ENCODE results near the gene INPP5J.
"Not testable (repeated sequence)": the region's sequence is repeated elsewhere in the genome, so short reads cannot be mapped to it uniquely, and the experiment has no call there.

INPP5J gene

GRCh38 chr22:31095637-31096249 lies 27.0 kb upstream of the INPP5J start:
- TF ChIP-seq EZH2phosphoT487 (IDR thresholded peaks at IDR 0.05; ENCODE audit: borderline replicate concordance, low read length) (no peak), CTCF (IDR thresholded peaks at IDR 0.05; ENCODE audit: low read depth, low read length, poor library complexity, severe bottlenecking) (no peak)
- no peaks in the 10 kb centered on the region for H3K79me2 ChIP-seq (ENCODE audit: control insufficient read depth, low read length)
- H3K27me3 ChIP-seq (ENCODE audit: control insufficient read depth, low read length): no peaks in the 10 kb centered on the region
- H3K4me3 ChIP-seq (ENCODE audit: low read length): no peak overlapping the region
- H3K4me1 ChIP-seq (ENCODE audit: control insufficient read depth, low read length): no peaks in the 10 kb centered on the region
- H3F3A ChIP-seq (ENCODE audit: control insufficient read depth, insufficient read depth): no peaks in the 10 kb centered on the region
- no peaks in the 10 kb centered on the region for H4K20me1 ChIP-seq (ENCODE audit: control insufficient read depth, insufficient read depth, low read depth, low read length)
- no peak overlapping the region for H3K4me2 ChIP-seq (ENCODE audit: low read length)
- H3K9me3 ChIP-seq (ENCODE audit: control insufficient read depth, insufficient read depth, low read length): no peaks in the 10 kb centered on the region
- no peaks in the 10 kb centered on the region for H3K36me3 ChIP-seq (ENCODE audit: control insufficient read depth, low read length)
- H3K9me2 ChIP-seq (replicated peaks; ENCODE audit: control insufficient read depth, low read length): no peaks in the 10 kb centered on the region
- no peak overlapping the region for H3K27ac ChIP-seq (ENCODE audit: low read depth, low read length)

GRCh38 chr22:31096657-31097279 lies 26.0 kb upstream of the INPP5J start:
- no peaks in the 10 kb centered on the region for H3K79me2 ChIP-seq (ENCODE audit: control insufficient read depth, low read length)
- no peaks in the 10 kb centered on the region for H4K20me1 ChIP-seq (ENCODE audit: control insufficient read depth, insufficient read depth, low read depth, low read length)
- H3K27ac ChIP-seq (ENCODE audit: low read depth, low read length): no peak overlapping the region
- H3F3A ChIP-seq (ENCODE audit: control insufficient read depth, insufficient read depth): no peaks in the 10 kb centered on the region
- no peaks in the 10 kb centered on the region for H3K27me3 ChIP-seq (ENCODE audit: control insufficient read depth, low read length)
- no peaks in the 10 kb centered on the region for H3K9me3 ChIP-seq (ENCODE audit: control insufficient read depth, insufficient read depth, low read length)
- H3K4me3 ChIP-seq (ENCODE audit: low read length): no peak overlapping the region
- no peak overlapping the region for H3K4me2 ChIP-seq (ENCODE audit: low read length)
- no peaks in the 10 kb centered on the region for H3K36me3 ChIP-seq (ENCODE audit: control insufficient read depth, low read length)
- no peaks in the 10 kb centered on the region for H3K9me2 ChIP-seq (replicated peaks; ENCODE audit: control insufficient read depth, low read length)
- no peaks in the 10 kb centered on the region for H3K4me1 ChIP-seq (ENCODE audit: control insufficient read depth, low read length)
- TF ChIP-seq CTCF (IDR thresholded peaks at IDR 0.05; ENCODE audit: low read depth, low read length, poor library complexity, severe bottlenecking) (no peak), EZH2phosphoT487 (IDR thresholded peaks at IDR 0.05; ENCODE audit: borderline replicate concordance, low read length) (no peak)

- H3K4me3 ChIP-seq (ENCODE audit: low read length); H4K20me1 ChIP-seq (ENCODE audit: control insufficient read depth, insufficient read depth, low read depth, low read length); H3K9me2 ChIP-seq (replicated peaks; ENCODE audit: control insufficient read depth, low read length); H3K4me1 ChIP-seq (ENCODE audit: control insufficient read depth, low read length); H3K9me3 ChIP-seq (ENCODE audit: control insufficient read depth, insufficient read depth, low read length); H3K79me2 ChIP-seq (ENCODE audit: control insufficient read depth, low read length); H3F3A ChIP-seq (ENCODE audit: control insufficient read depth, insufficient read depth); H3K27ac ChIP-seq (ENCODE audit: low read depth, low read length); H3K27me3 ChIP-seq (ENCODE audit: control insufficient read depth, low read length); H3K4me2 ChIP-seq (ENCODE audit: low read length); H3K36me3 ChIP-seq (ENCODE audit: control insufficient read depth, low read length): not testable (repeated sequence)
These were observed 25.2 kb upstream of the INPP5J start for GRCh38 chr22:31097539-31097938.

DNA sequence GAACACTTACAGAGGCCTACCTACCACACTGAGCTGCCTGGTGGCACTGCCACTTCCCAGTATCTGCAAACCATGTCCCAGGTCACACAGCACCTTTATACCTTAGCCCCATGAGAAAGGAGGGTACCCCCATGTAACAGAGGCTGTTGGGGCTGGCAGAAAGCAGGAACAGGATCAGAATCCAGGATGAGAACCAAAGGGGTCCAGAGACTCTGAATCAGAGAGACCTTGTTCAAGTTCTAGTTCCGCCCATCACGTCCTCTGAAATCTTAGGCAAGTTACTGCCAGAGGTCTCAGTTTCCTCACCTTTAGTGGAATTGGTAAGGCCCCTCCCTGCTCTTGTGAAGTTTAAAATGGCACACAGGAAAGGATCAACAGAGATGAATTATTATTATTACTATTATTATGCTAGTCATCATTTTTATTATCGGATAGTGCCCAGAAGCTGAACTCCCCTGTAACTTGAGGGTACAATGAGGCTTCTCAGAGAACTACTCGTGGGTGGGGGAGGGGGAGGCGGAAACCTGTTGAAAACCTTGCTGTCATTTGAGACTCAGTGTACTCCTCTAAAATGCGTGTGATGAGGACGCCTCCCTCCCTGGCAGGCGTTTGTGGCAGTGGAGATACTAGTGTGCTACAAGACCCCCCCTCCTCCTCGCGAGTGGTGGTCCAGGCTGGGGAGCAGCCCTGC lies 24.7 kb upstream of the INPP5J start:
- H3K36me3 ChIP-seq (ENCODE audit: control insufficient read depth, low read length): no peaks in the 10 kb centered on the region
- no peaks in the 10 kb centered on the region for H4K20me1 ChIP-seq (ENCODE audit: control insufficient read depth, insufficient read depth, low read depth, low read length)
- no peaks in the 10 kb centered on the region for H3K79me2 ChIP-seq (ENCODE audit: control insufficient read depth, low read length)
- H3K4me3 ChIP-seq (ENCODE audit: low read length): no peak overlapping the region
- no peaks in the 10 kb centered on the region for H3K9me2 ChIP-seq (replicated peaks; ENCODE audit: control insufficient read depth, low read length)
- no peaks in the 10 kb centered on the region for H3K9me3 ChIP-seq (ENCODE audit: control insufficient read depth, insufficient read depth, low read length)
- TF ChIP-seq CTCF (IDR thresholded peaks at IDR 0.05; ENCODE audit: low read depth, low read length, poor library complexity, severe bottlenecking) (no peak), EZH2phosphoT487 (IDR thresholded peaks at IDR 0.05; ENCODE audit: borderline replicate concordance, low read length) (no peak)
- no peaks in the 10 kb centered on the region for H3K27me3 ChIP-seq (ENCODE audit: control insufficient read depth, low read length)
- H3K27ac ChIP-seq (ENCODE audit: low read depth, low read length): no peak overlapping the region
- H3F3A ChIP-seq (ENCODE audit: control insufficient read depth, insufficient read depth): no peaks in the 10 kb centered on the region
- no peaks in the 10 kb centered on the region for H3K4me1 ChIP-seq (ENCODE audit: control insufficient read depth, low read length)
- no peak overlapping the region for H3K4me2 ChIP-seq (ENCODE audit: low read length)
